Naive thymus-derived CD8-positive, alpha-beta T cell (primary cell): ENCODE measurements around the gene DUOX1. TPM values are rescaled to one million over a fixed set of nuclear protein-coding genes. Genes with fewer than 3 reads are reported as not detected.
"Not testable (repeated sequence)": the region's sequence is repeated elsewhere in the genome, so short reads cannot be mapped to it uniquely, and the experiment has no call there.

Experiments
- ATAC-seq, 2 donors: fragments of 150-1000 bp; cut with Tn5 transposase in 1 of 2; sonication (Bioruptor Pico), chemical (Tn5 transposase) in 1 of 2; 1 replicate in 1 of 2; 2 replicates in 1 of 2; pipeline ENCODE4 v1.10.0; 2021; ENCODE audit warnings: mild to moderate bottlenecking in 2 of 2, moderate library complexity in 2 of 2
- POLR2A ChIA-PET: fragments of 350-600 bp; sonication (Branson Sonifier 250); formaldehyde crosslinking; loops from one replicate; lab custom pipeline; 2021; ENCODE audit warnings: antibody characterized with exemption; lab: Charles Lee
- DNase-seq, 10 donors: peaks; one replicate each; pipeline versions ENCODE4 v3.0.0 to v3.0.0-alpha.2; 2020 to 2022
- H3K27ac Mint-ChIP-seq, 10 donors: one replicate each; pipeline ENCODE4 v1.8.0; 2020 to 2022; ENCODE audit warnings: mild to moderate bottlenecking in 10 of 10, mixed read lengths in 10 of 10, moderate library complexity in 4 of 10, inconsistent platforms in 1 of 10
- H3K27me3 Mint-ChIP-seq, 5 donors: one replicate each; pipeline ENCODE4 v1.8.0; 2021 to 2022; ENCODE audit warnings: mixed read lengths in 5 of 5
- H3K36me3 Mint-ChIP-seq, 3 donors: one replicate each; pipeline ENCODE4 v1.8.0; 2020 to 2022; ENCODE audit warnings: mixed read lengths in 3 of 3, mild to moderate bottlenecking in 2 of 3, inconsistent platforms in 1 of 3
- H3K4me1 Mint-ChIP-seq, 4 donors: one replicate each; pipeline ENCODE4 v1.8.0; 2021 to 2022; ENCODE audit warnings: mixed read lengths in 4 of 4
- H3K4me3 Mint-ChIP-seq, 10 donors: one replicate each; pipeline ENCODE4 v1.8.0; 2020 to 2022; ENCODE audit warnings: mild to moderate bottlenecking in 10 of 10, mixed read lengths in 10 of 10, moderate library complexity in 6 of 10, inconsistent platforms in 1 of 10
- H3K9me3 Mint-ChIP-seq, 9 donors: one replicate each; pipeline ENCODE4 v1.8.0; 2020 to 2022; ENCODE audit warnings: mixed read lengths in 9 of 9, mild to moderate bottlenecking in 3 of 9, inconsistent platforms in 1 of 9, moderate library complexity in 1 of 9
- polyA plus RNA-seq, 3 donors: library from polyadenylated mRNA; unstranded; fragments of 300-500 nt; fragmentation: Illumina TruSeq; gene quantifications; one replicate each; pipeline ENCODE4 v1.2.3, GENCODE V29; 2021
- total RNA-seq, 8 experiments: library from RNA in 2 of 8; stranded (reverse) in 2 of 8; gene quantifications; one replicate each; pipeline ENCODE4 v1.2.3 and lab custom pipeline; 2021 to 2026

Gene DUOX1
- total and polyA plus RNA-seq, 5 experiments from 2014 or later, result 0.35 to 3.7 (median 0.40) TPM; not detected in 2

- Mint-ChIP-seq H3K27me3 (peaks cover 10 to 21% (median 14%) of the 10 kb centered on the region in 5 donors), H3K4me3 (no peak overlapping the region), H3K27ac (no peak overlapping the region), H3K36me3 (no peaks in the 10 kb centered on the region), H3K9me3 (peaks cover 0 to 2% (median 0%) of the 10 kb centered on the region in 9 donors), H3K4me1 (no peaks in the 10 kb centered on the region)
- ATAC-seq, result no peak
- no peak for DNase-seq
- POLR2A ChIA-PET, result no interaction called here
These were observed 35.5 kb upstream of the DUOX1 start for GRCh38 chr15:45094358-45094730.

GRCh38 chr15:45095661-45096060 lies 34.1 kb upstream of the DUOX1 start:
- DNase-seq (no peak), ATAC-seq (no peak)
- Mint-ChIP-seq H3K9me3 (peaks cover 0 to 2% (median 0%) of the 10 kb centered on the region in 9 donors), H3K36me3 (no peaks in the 10 kb centered on the region), H3K4me3 (no peak overlapping the region), H3K27me3 (peaks cover 7 to 27% (median 11%) of the 10 kb centered on the region in 5 donors), H3K4me1 (no peaks in the 10 kb centered on the region), H3K27ac (no peak overlapping the region)
- POLR2A ChIA-PET, result no interaction called here

- POLR2A ChIA-PET, result no interaction called here
- Mint-ChIP-seq H3K36me3 (no peaks in the 10 kb centered on the region), H3K4me1 (no peaks in the 10 kb centered on the region), H3K27ac (no peak overlapping the region), H3K9me3 (peaks cover 0 to 2% (median 0%) of the 10 kb centered on the region in 9 donors), H3K4me3 (no peak overlapping the region), H3K27me3 (peaks cover 0 to 17% (median 6%) of the 10 kb centered on the region in 5 donors)
- ATAC-seq, result no peak
- no peak for DNase-seq
These were observed 32.3 kb upstream of the DUOX1 start for GRCh38 chr15:45097466-45097865.

DNA sequence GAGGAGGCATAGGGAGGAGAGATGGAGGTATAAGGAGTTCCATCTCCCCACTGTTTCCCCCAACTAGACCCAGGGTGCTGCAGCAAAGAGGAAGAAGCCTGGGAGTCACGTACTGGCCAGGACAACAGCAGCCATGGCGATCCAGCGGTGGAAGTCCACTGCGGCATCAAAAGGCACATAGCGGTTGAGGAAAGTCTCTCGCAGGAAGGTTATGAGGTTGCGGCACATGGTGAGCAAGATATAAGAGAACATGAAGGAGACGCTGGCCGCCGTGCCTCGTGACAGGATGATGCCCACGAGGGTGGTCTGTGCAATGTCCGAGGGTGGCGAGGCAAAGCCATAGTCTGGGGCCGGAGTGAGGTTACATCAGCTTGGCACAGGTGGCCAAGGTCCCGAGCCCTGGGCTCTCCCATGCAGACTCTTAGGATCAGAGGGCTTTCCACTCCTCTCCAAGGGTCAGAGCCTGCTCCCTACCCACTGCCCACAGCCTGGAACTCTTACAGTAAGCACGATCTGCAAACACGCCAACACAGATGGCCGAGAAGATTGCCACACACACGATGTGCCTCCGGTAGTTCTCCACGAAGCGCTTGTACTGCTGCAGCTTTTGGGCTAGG lies 30.1 kb upstream of the DUOX1 start:
- no peak for ATAC-seq
- no peaks in the 10 kb centered on the region for H3K9me3 Mint-ChIP-seq
- H3K4me3 Mint-ChIP-seq, result no peak overlapping the region
- no peak for DNase-seq
- H3K36me3 Mint-ChIP-seq, result no peaks in the 10 kb centered on the region
- POLR2A ChIA-PET, result no interaction called here
- H3K4me1 Mint-ChIP-seq, result no peaks in the 10 kb centered on the region
- H3K27ac Mint-ChIP-seq, result no peak overlapping the region
- H3K27me3 Mint-ChIP-seq, result peaks cover 3 to 23% (median 10%) of the 10 kb centered on the region in 5 donors

GRCh38 chr15:45100884-45101625 lies 28.7 kb upstream of the DUOX1 start:
- no peak overlapping the region for H3K4me3 Mint-ChIP-seq
- ATAC-seq, result no peak
- no peaks in the 10 kb centered on the region for H3K36me3 Mint-ChIP-seq

GRCh38 chr15:45101749-45102148 lies 28.0 kb upstream of the DUOX1 start:
- Mint-ChIP-seq H3K27ac (no peak overlapping the region), H3K9me3 (no peaks in the 10 kb centered on the region), H3K36me3 (no peaks in the 10 kb centered on the region), H3K4me3 (no peak overlapping the region), H3K4me1 (no peaks in the 10 kb centered on the region), H3K27me3 (peaks cover 3 to 28% (median 10%) of the 10 kb centered on the region in 5 donors)
- POLR2A ChIA-PET, result no interaction called here
- ATAC-seq (no peak), DNase-seq (no peak)

More at GRCh38 chr15:45100884-45101625, 28.7 kb upstream of the DUOX1 start:
- Mint-ChIP-seq H3K27me3 (peaks cover 3 to 23% (median 10%) of the 10 kb centered on the region in 5 donors), H3K4me1 (no peaks in the 10 kb centered on the region), H3K27ac (peak overlapping the region in 1 of 10 donors; percentile 71), H3K9me3 (no peaks in the 10 kb centered on the region)
- POLR2A ChIA-PET, result no interaction called here
- DNase-seq, result no peak

- no peaks in the 10 kb centered on the region for H3K9me3 Mint-ChIP-seq
- ATAC-seq (no peak), DNase-seq (no peak)
- peaks cover 6 to 33% (median 13%) of the 10 kb centered on the region in 5 donors for H3K27me3 Mint-ChIP-seq
- no peaks in the 10 kb centered on the region for H3K4me1 Mint-ChIP-seq
- POLR2A ChIA-PET, result no interaction called here
- no peak overlapping the region for H3K4me3 Mint-ChIP-seq
- H3K36me3 Mint-ChIP-seq, result no peaks in the 10 kb centered on the region
- no peak overlapping the region for H3K27ac Mint-ChIP-seq
These were observed 27.6 kb upstream of the DUOX1 start for GRCh38 chr15:45102226-45102625.

- Mint-ChIP-seq H3K27ac (peak overlapping the region in 1 of 10 donors; percentile 46), H3K27me3 (peaks cover 10 to 46% (median 22%) of the 10 kb centered on the region in 5 donors)
- H3K4me1 Mint-ChIP-seq, ATAC-seq, H3K4me3 Mint-ChIP-seq, POLR2A ChIA-PET, H3K9me3 Mint-ChIP-seq, H3K36me3 Mint-ChIP-seq, DNase-seq: not testable (repeated sequence)
These were observed 25.6 kb upstream of the DUOX1 start for GRCh38 chr15:45104170-45104569.

- no peak for ATAC-seq
- POLR2A ChIA-PET, result no interaction called here
- no peak for DNase-seq
- Mint-ChIP-seq H3K36me3 (no peaks in the 10 kb centered on the region), H3K27ac (no peak overlapping the region), H3K4me1 (peaks cover 0 to 4% (median 0%) of the 10 kb centered on the region in 4 donors), H3K9me3 (no peaks in the 10 kb centered on the region), H3K4me3 (no peak overlapping the region), H3K27me3 (peaks cover 15 to 60% (median 36%) of the 10 kb centered on the region in 5 donors)
These were observed 24.2 kb upstream of the DUOX1 start for GRCh38 chr15:45105586-45105985.

DNA sequence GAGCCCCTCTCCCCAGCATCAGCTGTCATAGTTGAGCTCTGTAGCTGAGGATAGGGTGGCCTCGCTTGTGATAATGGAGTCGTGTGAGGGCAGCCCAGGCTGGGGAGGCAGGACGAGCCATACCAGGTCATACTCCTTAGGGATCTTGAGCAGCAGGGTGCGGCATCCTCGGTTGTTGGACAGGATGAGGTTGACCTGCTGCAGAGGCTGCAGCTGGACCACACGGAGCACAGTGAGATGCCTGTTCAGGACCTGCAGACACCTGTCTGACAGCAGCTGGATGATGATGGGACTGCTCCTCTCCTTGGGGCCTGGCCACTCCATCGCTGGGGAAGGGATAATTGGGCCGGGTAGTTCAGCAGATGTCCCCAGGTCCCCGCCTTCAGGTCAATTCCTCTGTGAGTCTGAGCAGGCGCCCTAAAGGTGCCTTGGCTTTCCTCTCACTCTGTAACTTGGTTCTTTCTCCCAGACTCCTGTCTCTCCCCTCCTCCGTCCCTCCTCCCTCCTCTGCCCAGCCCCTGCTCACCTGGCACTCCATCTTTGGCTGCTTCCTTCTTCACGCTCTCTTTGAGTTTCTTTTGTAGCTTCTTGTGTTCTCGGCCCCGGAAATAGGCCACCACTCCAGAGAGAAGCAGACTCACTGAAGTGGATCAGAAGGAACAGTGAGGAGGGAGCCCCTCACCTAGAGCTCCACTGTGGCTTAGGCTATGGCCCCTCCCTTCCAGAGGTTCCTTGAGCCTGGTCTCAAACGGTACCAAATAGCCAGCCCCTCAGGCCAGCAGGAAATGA lies 23.6 kb upstream of the DUOX1 start:
- Mint-ChIP-seq H3K9me3 (no peaks in the 10 kb centered on the region), H3K4me3 (no peak overlapping the region), H3K27me3 (peaks cover 15 to 61% (median 37%) of the 10 kb centered on the region in 5 donors), H3K4me1 (peaks cover 0 to 5% (median 0%) of the 10 kb centered on the region in 4 donors), H3K27ac (no peak overlapping the region), H3K36me3 (no peaks in the 10 kb centered on the region)
- ATAC-seq (no peak), DNase-seq (no peak)
- POLR2A ChIA-PET, result no interaction called here

- Mint-ChIP-seq H3K36me3 (no peaks in the 10 kb centered on the region), H3K27me3 (peaks cover 23 to 72% (median 47%) of the 10 kb centered on the region in 5 donors), H3K4me1 (peaks cover 5 to 18% (median 14%) of the 10 kb centered on the region in 4 donors), H3K4me3 (no peak overlapping the region), H3K9me3 (no peaks in the 10 kb centered on the region), H3K27ac (no peak overlapping the region)
- ATAC-seq (no peak), DNase-seq (no peak)
- POLR2A ChIA-PET, result no interaction called here
These were observed 21.7 kb upstream of the DUOX1 start for GRCh38 chr15:45107941-45108630.

- POLR2A ChIA-PET, result no interaction called here
- DNase-seq, result peak in 1 of 10 donors; percentile 19
- ATAC-seq, result no peak
- H3K36me3 Mint-ChIP-seq, result peaks cover 0 to 2% (median 0%) of the 10 kb centered on the region in 3 donors
- H3K27me3 Mint-ChIP-seq, result peaks cover 34 to 82% (median 59%) of the 10 kb centered on the region in 5 donors
- peaks cover 13 to 38% (median 31%) of the 10 kb centered on the region in 4 donors for H3K4me1 Mint-ChIP-seq
- peak overlapping the region in 3 of 10 donors; percentile 2 to 41 (median 14) for H3K4me3 Mint-ChIP-seq
- H3K9me3 Mint-ChIP-seq, result no peaks in the 10 kb centered on the region
- H3K27ac Mint-ChIP-seq, result no peak overlapping the region
These were observed 19.5 kb upstream of the DUOX1 start for GRCh38 chr15:45110256-45110820.
